Endothelial cell of umbilical vein (primary cell): ENCODE measurements around the gene BLTP3A. TPM values are rescaled to one million over a fixed set of nuclear protein-coding genes. Genes with fewer than 3 reads are reported as not detected.

Source experiments
- BruUV-seq: library from RNA; stranded (reverse); fragments of 400-500 nt; replicated peaks from 2 replicates; lab custom pipeline; 2021; lab: Mats Ljungman, UMichigan
- CTCF ChIA-PET: fragments of 300-600, 350-600 bp; sonication (Branson Sonifier 250); formaldehyde crosslinking; loops from one replicate; lab custom pipeline; 2021; ENCODE audit warnings: antibody characterized with exemption, inconsistent platforms; lab: Charles Lee
- POLR2A ChIA-PET: fragments of 300-600, 350-600 bp; sonication (Branson Sonifier 250); formaldehyde crosslinking; loops from one replicate; lab custom pipeline; 2021; ENCODE audit warnings: antibody characterized with exemption, inconsistent platforms; lab: Charles Lee
- DNase-seq: peaks from one replicate; pipeline ENCODE4 v3.0.0-alpha.2; 2011; ENCODE audit warnings: low read depth, low spot score
- FAIRE-seq: peaks from 2 replicates; lab custom pipeline; 2011; peaks lifted over from hg19 to GRCh38; lab: Jason Lieb, UNC
- H2AFZ ChIP-seq: 2 replicates; pipeline ENCODE4 v1.6.0; 2012; ENCODE audit warnings: low read depth, low read length, control low read depth, inconsistent platforms
- H3K27ac ChIP-seq: 2 replicates; pipeline ENCODE4 v1.5.1; 2011; ENCODE audit warnings: low read depth, mild to moderate bottlenecking, control low read depth, low read length, moderate library complexity; ENCODE audit not compliant: insufficient read depth
- H3K27me3 ChIP-seq, 2 experiments: 2 replicates each; pipeline versions ENCODE4 v1.6.0 to v1.6.1; 2011; ENCODE audit warnings: low read length in 2 of 2, mixed read lengths in 1 of 2; ENCODE audit not compliant: control insufficient read depth in 2 of 2, insufficient read depth in 2 of 2
- H3K36me3 ChIP-seq, 2 experiments: 2 replicates in 1 of 2; 3 replicates in 1 of 2; pipeline ENCODE4 v1.5.1; 2011; ENCODE audit warnings: low read length in 2 of 2, mild to moderate bottlenecking in 1 of 2, moderate library complexity in 1 of 2; ENCODE audit not compliant: control insufficient read depth in 2 of 2, insufficient read depth in 2 of 2; ENCODE audit errors: extremely low read depth in 1 of 2
- H3K4me1 ChIP-seq: 3 replicates; pipeline ENCODE4 v1.5.1; 2011; ENCODE audit warnings: mild to moderate bottlenecking, low read length; ENCODE audit not compliant: control insufficient read depth, insufficient read depth; ENCODE audit errors: extremely low read depth
- H3K4me2 ChIP-seq: 2 replicates; pipeline ENCODE4 v1.6.1; 2011; ENCODE audit warnings: low read length, control low read depth, mixed read lengths; ENCODE audit not compliant: insufficient read depth
- H3K4me3 ChIP-seq, 3 experiments: fragments of 200-600 bp in 1 of 3; sonication (generic), shearing (Covaris generic) in 1 of 3; replicated peaks in 1 of 3; 2 replicates each; pipeline ENCODE4 v1.5.1; 2011 to 2016; ENCODE audit warnings: control low read depth in 3 of 3, low read length in 3 of 3, mild to moderate bottlenecking in 2 of 3, inconsistent platforms in 1 of 3, low read depth in 1 of 3, moderate library complexity in 1 of 3; ENCODE audit not compliant: insufficient read depth in 1 of 3
- H3K79me2 ChIP-seq: 2 replicates; pipeline ENCODE4 v1.6.0; 2012; ENCODE audit warnings: low read length, inconsistent platforms; ENCODE audit not compliant: control insufficient read depth, insufficient read depth
- H3K9ac ChIP-seq: replicated peaks from 2 replicates; pipeline ENCODE3; 2011; ENCODE audit warnings: low read length, control low read depth; ENCODE audit not compliant: insufficient read depth; ENCODE audit errors: extremely low read depth
- H3K9me1 ChIP-seq: replicated peaks from 3 replicates; pipeline ENCODE4 v1.6.0; 2011; ENCODE audit warnings: mild to moderate bottlenecking, low read length; ENCODE audit not compliant: control insufficient read depth, insufficient read depth; ENCODE audit errors: extremely low read depth
- H3K9me3 ChIP-seq: replicated peaks from 2 replicates; pipeline ENCODE4 v1.5.1; 2012; ENCODE audit warnings: low read length, inconsistent platforms; ENCODE audit not compliant: control insufficient read depth, insufficient read depth
- H4K20me1 ChIP-seq: replicated peaks from 2 replicates; pipeline ENCODE3; 2011; ENCODE audit warnings: mild to moderate bottlenecking, low read length; ENCODE audit not compliant: control insufficient read depth, insufficient read depth; ENCODE audit errors: extremely low read depth
- CTCF ChIP-seq, 2 donors: IDR thresholded peaks; 1 replicate in 1 of 2; 2 replicates in 1 of 2; pipeline ENCODE4 v1.5.1; 2011; ENCODE audit warnings: low read length in 2 of 2, mild to moderate bottlenecking in 2 of 2, moderate library complexity in 2 of 2, control low read depth in 1 of 2, inconsistent platforms in 1 of 2, low read depth in 1 of 2; ENCODE audit not compliant: insufficient read depth in 1 of 2; ENCODE audit errors: extremely low read depth in 1 of 2
- EZH2 ChIP-seq: IDR thresholded peaks from 2 replicates; pipeline ENCODE4 v1.6.1; 2012; ENCODE audit warnings: borderline replicate concordance, low read depth, mild to moderate bottlenecking, moderate library complexity, low read length, inconsistent platforms; ENCODE audit not compliant: severe bottlenecking
- FOS ChIP-seq: IDR thresholded peaks from 2 replicates; pipeline ENCODE4 v1.6.1; 2011; ENCODE audit warnings: mild to moderate bottlenecking, low read length, moderate library complexity, borderline replicate concordance; ENCODE audit not compliant: insufficient read depth
- GATA2 ChIP-seq: IDR thresholded peaks from 2 replicates; pipeline ENCODE4 v1.7.0; 2011; ENCODE audit warnings: low read depth, mild to moderate bottlenecking, moderate library complexity, mixed read lengths, low read length; ENCODE audit not compliant: insufficient read length, insufficient read depth
- JUN ChIP-seq: IDR thresholded peaks from 2 replicates; pipeline ENCODE4 v1.6.1; 2011; ENCODE audit warnings: borderline replicate concordance, low read depth; ENCODE audit not compliant: insufficient read length, insufficient read depth
- MAX ChIP-seq: IDR thresholded peaks from 2 replicates; pipeline ENCODE4 v1.6.1; 2011; ENCODE audit not compliant: insufficient read depth, insufficient read length
- MYC ChIP-seq: IDR thresholded peaks from one replicate; pipeline ENCODE4 v1.6.1; 2011; ENCODE audit warnings: mild to moderate bottlenecking, low read depth, low read length
- POLR2A ChIP-seq: IDR thresholded peaks from 2 replicates; pipeline ENCODE4 v1.6.1; 2012; ENCODE audit warnings: low read depth, mild to moderate bottlenecking, control low read depth, low read length
- POLR2AphosphoS5 ChIP-seq: IDR thresholded peaks from 2 replicates; pipeline ENCODE4 v1.6.1; 2012; ENCODE audit warnings: low read depth, mild to moderate bottlenecking, control low read depth, low read length, moderate library complexity; ENCODE audit not compliant: insufficient read depth
- dilution Hi-C: fragments of 300-500 bp; cut with MboI; formaldehyde crosslinking; loops from one replicate; pipeline ENCODE4 v1.15.0; 2019; ENCODE audit warnings: low sequenced_read_pairs; ENCODE audit not compliant: extremely low pct_ligation_motif_present
- intact Hi-C: fragments of 100-400 bp; cut with micrococcal nuclease; formaldehyde crosslinking; loops from one replicate; pipeline ENCODE4 v1.10.0; 2022
- polyA plus RNA-seq, 4 experiments: library from polyadenylated mRNA; depleted of rRNA in 3 of 4; stranded (reverse) in 3 of 4; unstranded in 1 of 4; fragments of >200 nt; gene quantifications; 2 replicates each; pipeline versions ENCODE4 v1.2.1 to v1.2.3, GENCODE V29; 2011 to 2012; ENCODE audit warnings: missing spikeins in 1 of 4
- total RNA-seq: library from RNA; stranded (reverse); gene quantifications from 2 replicates; pipeline ENCODE4 v1.2.3, GENCODE V29; 2021

The BLTP3A gene
- total and polyA plus RNA-seq, 2 donors (not counting 3 experiments of a cell fraction or from before 2014, with no cell fraction given) = 4.6 to 9.3 TPM

GRCh38 chr6:34810936-34811632 is 19.2 kb downstream of the BLTP3A start:
- Histone ChIP-seq H3K4me1 (peaks cover 20% of the 10 kb centered on the region), H3K9me1 (no peaks in the 10 kb centered on the region), H4K20me1 (no peaks in the 10 kb centered on the region), H3K27me3 (no peaks in the 10 kb centered on the region), H3K4me2 (no peak overlapping the region), H3K79me2 (no peaks in the 10 kb centered on the region), H3K4me3 (no peak overlapping the region), H3K27ac (no peak overlapping the region), H3K36me3 (no peaks in the 10 kb centered on the region), H2AFZ (no peak overlapping the region), H3K9me3 (no peaks in the 10 kb centered on the region), H3K9ac (no peak overlapping the region)
- intact Hi-C loops = no loop called here
- ChIA-PET POLR2A (interaction anchor here (0.6 kb wide), 1 partner anchor 20 kb away, joined by 4 read pairs; no protein-coding TSS in a partner anchor), CTCF (interaction anchor here (1.1 to 3.4 kb wide), 3 partner anchors 9 to 19 kb away, joined by 3 to 20 read pairs (median 10); partner anchors contain the start of gene BLTP3A)
- DNase-seq (peak; percentile 26), FAIRE-seq (no peak)
- dilution Hi-C loops = no loop called here
- TF ChIP-seq MYC (no peak), MAX (no peak), GATA2 (no peak), JUN (no peak), POLR2A (no peak), EZH2 (no peak), POLR2AphosphoS5 (no peak), FOS (no peak), CTCF (IDR thresholded peaks at IDR 0.05; ENCODE audit: extremely low read depth in 1 of 2, insufficient read depth in 1 of 2, low read depth in 1 of 2, low read length in 2 of 2) (no peak)
- BruUV-seq = no TSS peak
